Measurements from ENCODE around the gene POU2F1. TPM values are rescaled to one million over a fixed set of nuclear protein-coding genes. Genes with fewer than 3 reads are reported as not detected.
"Not testable (repeated sequence)": the region's sequence is repeated elsewhere in the genome, so short reads cannot be mapped to it uniquely, and the experiment has no call there.

POU2F1 gene
- total RNA-seq, 2 donors from 2014 or later, result 7.6 to 9.5 TPM

DNA sequence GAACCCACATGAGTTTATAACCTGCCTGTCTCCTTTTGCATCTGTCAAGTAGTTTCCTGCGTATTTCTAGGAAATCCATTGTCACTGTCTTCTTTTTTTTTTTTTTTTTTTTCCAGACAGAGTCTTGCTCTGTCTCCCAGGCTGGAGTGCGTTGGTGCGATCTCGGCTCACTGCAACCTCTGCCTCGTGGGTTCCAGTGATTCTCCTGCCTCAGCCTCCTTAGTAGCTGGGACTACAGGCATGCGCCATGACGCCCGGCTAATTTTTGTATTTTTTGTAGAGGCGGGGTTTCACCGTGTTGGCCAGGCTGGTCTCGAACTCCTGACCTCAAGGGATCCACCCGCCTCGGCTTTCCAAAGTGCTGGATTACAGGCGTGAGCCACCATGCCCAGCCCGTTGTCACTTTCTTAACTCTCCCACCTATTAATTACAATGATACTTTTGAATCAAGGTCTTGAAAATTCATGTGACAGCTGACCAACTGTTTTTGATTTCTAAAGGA lies 4.1 kb downstream of the POU2F1 start:
- not testable (repeated sequence) for ATAC-seq, DNase-seq
- intact Hi-C loops (cut with DNase I), result loop anchor here in 1 of 2 donors (10.0 kb wide), 1 partner anchor 160 kb away; no protein-coding TSS in a partner anchor

DNA sequence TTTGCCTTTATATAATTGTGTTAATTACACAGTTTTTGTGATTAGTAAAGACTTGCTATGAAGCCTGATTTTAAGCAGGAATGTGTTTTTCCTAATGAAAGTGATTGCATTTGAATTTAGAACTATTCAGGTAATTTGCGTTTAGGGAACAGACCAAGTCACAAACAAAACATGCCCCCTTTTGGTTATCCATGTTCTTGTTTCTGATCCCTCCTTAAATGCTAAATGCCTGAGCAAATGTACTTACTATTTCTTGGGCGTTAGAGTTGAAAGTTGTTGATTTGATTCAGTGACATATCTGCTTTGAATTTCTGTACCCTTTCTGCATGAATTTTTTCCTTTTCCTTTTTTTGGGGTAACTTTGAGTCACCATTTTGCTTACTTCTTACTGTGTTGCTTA lies 5.2 kb downstream of the POU2F1 start:
- intact Hi-C loops (cut with DNase I), result loop anchor here in 1 of 2 donors (10.0 kb wide), 1 partner anchor 161 kb away; no protein-coding TSS in a partner anchor
- DNase-seq (no peak), ATAC-seq (no peak)

- DNase-seq (no peak), ATAC-seq (no peak)
- intact Hi-C loops (cut with DNase I), result loop anchor here in 1 of 2 donors (10.0 kb wide), 1 partner anchor 163 kb away; no protein-coding TSS in a partner anchor
Measured at GRCh38 chr1:167227934-167228378, 7.3 kb downstream of the POU2F1 start.

- intact Hi-C loops (cut with DNase I), result loop anchor here in 1 of 2 donors (10.0 kb wide), 1 partner anchor 165 kb away; no protein-coding TSS in a partner anchor
- DNase-seq (no peak), ATAC-seq (no peak)
Measured at GRCh38 chr1:167229719-167230385, 9.2 kb downstream of the POU2F1 start.

GRCh38 chr1:167230437-167230836 lies 9.8 kb downstream of the POU2F1 start:
- DNase-seq (no peak), ATAC-seq (no peak)
- intact Hi-C loops (cut with DNase I), result no loop called here

- intact Hi-C loops (cut with DNase I), result no loop called here
- ATAC-seq (no peak), DNase-seq (no peak)
Measured at GRCh38 chr1:167231873-167232450, 11.3 kb downstream of the POU2F1 start.

- intact Hi-C loops (cut with DNase I), result no loop called here
- ATAC-seq (no peak), DNase-seq (no peak)
Measured at GRCh38 chr1:167232801-167233200, 12.1 kb downstream of the POU2F1 start.

DNA sequence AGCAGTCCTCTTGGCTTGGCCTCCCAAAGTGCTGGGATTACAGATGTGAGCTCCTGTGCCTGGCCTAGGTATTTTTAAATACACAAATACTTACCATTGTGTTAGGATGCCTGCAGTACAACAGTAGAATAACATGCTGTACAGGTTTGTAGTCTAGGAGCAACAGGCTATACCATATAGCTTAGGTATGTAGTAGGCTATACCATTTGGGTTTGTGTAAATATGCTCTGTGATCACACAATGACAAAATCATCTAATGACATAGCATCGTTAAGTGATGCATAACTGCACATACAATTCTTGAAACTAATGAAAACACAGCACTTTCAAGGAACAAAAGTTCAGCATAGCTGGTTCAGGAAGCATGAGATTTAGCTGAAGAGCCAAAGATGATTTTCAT lies 12.7 kb downstream of the POU2F1 start:
- intact Hi-C loops (cut with DNase I), result no loop called here
- ATAC-seq (no peak), DNase-seq (no peak)

DNA sequence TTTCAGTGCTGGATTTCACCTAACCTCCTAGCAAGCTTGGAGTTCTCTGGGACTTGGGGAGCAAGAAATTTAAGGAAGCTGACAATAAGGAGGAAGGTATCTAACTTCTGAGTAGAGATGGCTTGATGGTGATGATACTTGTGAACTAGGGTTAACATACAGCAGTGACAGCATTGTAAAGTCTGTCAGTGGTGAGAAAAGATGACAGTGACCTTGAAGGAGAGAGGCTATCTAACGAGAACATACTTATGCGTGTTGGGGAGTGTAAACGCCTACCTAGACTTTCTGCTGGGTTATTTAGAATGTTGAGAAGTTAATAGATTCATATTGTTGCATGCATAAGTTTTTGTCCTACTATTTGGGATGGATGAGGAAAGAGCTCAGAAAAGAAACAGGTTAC lies 16.3 kb downstream of the POU2F1 start:
- intact Hi-C loops (cut with DNase I), result no loop called here
- ATAC-seq (no peak), DNase-seq (no peak)

DNA sequence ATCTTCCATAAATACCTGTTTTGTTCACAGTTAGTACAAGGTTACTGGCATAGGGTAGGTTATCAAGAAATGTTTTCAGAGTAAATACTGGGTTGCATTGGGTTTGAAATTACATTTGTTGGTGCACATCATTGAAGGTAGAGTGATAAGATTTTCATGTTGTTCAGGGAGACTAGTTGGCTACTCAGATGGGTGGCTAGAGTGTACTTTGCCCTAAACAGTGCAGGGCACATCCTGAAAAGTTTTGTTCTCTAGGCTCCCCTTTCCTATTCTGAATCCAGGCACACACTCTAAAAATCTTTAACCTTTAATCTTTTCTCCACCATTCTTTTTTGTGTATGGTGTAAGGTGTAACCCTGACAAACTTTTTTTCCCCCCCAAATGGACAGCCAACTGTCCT lies 18.0 kb downstream of the POU2F1 start:
- intact Hi-C loops (cut with DNase I), result no loop called here
- DNase-seq (no peak), ATAC-seq (no peak)

GRCh38 chr1:167239257-167239656 lies 18.6 kb downstream of the POU2F1 start:
- intact Hi-C loops (cut with DNase I), result no loop called here
- ATAC-seq (no peak), DNase-seq (no peak)

DNA sequence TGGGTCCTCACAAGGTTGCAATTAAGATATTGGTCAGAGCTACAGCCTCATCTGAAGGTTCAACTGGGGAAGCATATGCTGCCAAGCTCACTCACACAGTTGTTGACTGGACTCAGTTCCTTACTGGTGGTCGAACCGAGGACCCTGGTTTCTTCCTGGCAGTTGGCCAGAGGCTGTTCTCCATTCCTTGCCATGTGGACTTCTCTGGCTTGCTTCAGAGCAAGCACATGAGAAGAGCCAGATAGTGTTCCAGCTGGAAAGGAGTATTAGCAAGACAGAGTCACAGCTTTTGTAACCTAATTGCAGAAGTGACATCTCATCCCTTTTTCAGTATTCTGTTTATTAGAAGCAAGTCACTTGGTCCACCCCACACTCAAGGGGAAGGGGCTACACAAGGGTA lies 23.6 kb downstream of the POU2F1 start:
- ATAC-seq (no peak), DNase-seq (no peak)
- intact Hi-C loops (cut with DNase I), result no loop called here

- DNase-seq; ATAC-seq; intact Hi-C loops (cut with DNase I): not testable (repeated sequence)
Measured at GRCh38 chr1:167245168-167245567, 24.5 kb downstream of the POU2F1 start.

- no peak for DNase-seq
- no peak for ATAC-seq
- intact Hi-C loops (cut with DNase I), result no loop called here
Measured at GRCh38 chr1:167246971-167247370, 26.3 kb downstream of the POU2F1 start.

- no peak for ATAC-seq
- intact Hi-C loops (cut with DNase I), result no loop called here
- DNase-seq, result no peak
Measured at GRCh38 chr1:167247754-167248153, 27.1 kb downstream of the POU2F1 start.

DNA sequence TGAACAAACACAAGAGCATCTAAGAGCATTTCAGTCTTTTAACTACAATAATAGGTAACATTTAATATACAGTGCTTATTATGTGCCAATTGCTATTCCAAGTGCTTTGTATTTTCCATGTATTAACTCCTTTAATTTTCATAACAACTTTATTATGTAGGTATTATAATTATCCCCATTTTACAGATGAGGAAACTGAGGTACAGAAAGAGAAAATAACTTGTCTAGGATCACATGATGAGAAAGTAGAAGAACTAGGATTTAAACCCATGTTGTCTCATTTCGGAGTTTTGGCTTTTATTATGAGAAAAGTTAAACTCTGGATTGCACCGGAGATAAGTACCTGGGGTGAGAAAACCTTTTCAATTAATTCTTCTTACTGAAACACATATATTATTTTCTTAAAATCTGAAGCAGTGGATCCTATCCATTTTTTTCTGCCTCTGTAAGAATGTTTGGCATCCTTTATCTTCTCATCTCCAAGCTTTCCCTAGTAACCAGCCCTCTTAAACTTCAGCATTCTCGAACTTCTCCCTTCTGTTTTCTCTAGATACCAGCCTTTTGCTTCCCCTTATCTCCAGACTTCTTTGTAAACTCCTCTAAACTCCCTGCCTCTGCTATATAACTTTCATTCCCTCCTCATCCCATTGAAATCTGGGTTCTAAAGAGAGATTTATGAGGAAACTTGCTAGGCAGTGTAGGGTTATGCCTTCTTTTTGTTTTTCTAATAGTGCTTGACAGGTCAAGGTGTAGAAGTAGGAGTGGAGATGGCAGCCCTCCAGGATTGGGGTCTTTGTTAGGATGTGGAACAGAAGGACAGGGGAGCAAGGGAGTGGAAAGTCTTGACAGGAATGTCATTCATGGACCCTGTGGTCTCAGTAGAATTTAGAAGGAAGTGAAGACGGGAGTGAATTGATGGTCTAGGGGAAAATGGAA lies 28.3 kb downstream of the POU2F1 start:
- DNase-seq (no peak), ATAC-seq (no peak)
- intact Hi-C loops (cut with DNase I), result no loop called here

- intact Hi-C loops (cut with DNase I), result no loop called here
- DNase-seq, result no peak
- peak in 1 of 2 donors; percentile 36 for ATAC-seq
Measured at GRCh38 chr1:167249702-167250101, 29.0 kb downstream of the POU2F1 start.

DNA sequence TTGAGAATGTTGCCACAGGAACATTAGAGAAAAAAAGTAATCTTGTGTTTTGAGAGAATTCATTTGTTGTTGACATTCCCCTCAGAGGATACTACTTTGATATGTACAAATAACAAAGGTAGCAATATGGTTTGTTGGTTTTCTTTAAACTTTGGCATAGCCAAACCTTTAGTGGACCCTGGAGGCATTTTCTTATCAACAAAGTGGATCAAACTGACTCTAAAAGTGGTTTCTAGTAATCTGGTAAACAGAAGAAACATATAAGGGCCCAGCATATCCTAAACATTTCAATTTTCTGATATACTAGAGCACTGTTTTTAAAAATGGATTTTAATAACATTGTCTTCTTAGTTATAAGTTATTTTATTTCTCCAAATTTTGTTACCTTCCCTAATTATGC lies 29.8 kb downstream of the POU2F1 start:
- ATAC-seq, result no peak
- intact Hi-C loops (cut with DNase I), result no loop called here

DNA sequence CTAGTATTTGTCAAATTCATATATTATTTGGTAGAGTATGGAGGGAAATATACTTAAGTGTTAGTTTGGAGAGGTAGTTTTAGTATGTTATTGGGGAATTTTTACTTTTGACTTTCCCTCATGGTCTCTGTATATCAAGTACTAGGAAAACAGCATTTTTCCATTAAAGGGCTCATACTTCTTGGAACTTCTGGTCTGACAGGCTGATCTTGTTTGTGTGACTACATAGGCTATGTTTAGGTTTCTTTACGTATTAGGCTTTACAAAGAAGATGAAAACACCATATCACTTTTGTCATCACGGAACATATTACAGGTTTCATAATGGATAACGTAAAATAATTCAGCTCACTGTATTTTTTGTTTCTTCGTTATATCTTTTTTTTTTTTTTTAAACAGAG lies 30.8 kb downstream of the POU2F1 start:
- intact Hi-C loops (cut with DNase I), result no loop called here
- no peak for ATAC-seq
- DNase-seq, result no peak

More for the DNA sequence above, 29.8 kb downstream of the POU2F1 start:
- DNase-seq, result no peak

GRCh38 chr1:167252986-167253385 lies 32.3 kb downstream of the POU2F1 start:
- DNase-seq (no peak), ATAC-seq (no peak)
- intact Hi-C loops (cut with DNase I), result no loop called here
